Measurements from ENCODE around the gene KPNA6.
"Not testable (repeated sequence)": the region's sequence is repeated elsewhere in the genome, so short reads cannot be mapped to it uniquely, and the experiment has no call there.

Gene KPNA6

DNA sequence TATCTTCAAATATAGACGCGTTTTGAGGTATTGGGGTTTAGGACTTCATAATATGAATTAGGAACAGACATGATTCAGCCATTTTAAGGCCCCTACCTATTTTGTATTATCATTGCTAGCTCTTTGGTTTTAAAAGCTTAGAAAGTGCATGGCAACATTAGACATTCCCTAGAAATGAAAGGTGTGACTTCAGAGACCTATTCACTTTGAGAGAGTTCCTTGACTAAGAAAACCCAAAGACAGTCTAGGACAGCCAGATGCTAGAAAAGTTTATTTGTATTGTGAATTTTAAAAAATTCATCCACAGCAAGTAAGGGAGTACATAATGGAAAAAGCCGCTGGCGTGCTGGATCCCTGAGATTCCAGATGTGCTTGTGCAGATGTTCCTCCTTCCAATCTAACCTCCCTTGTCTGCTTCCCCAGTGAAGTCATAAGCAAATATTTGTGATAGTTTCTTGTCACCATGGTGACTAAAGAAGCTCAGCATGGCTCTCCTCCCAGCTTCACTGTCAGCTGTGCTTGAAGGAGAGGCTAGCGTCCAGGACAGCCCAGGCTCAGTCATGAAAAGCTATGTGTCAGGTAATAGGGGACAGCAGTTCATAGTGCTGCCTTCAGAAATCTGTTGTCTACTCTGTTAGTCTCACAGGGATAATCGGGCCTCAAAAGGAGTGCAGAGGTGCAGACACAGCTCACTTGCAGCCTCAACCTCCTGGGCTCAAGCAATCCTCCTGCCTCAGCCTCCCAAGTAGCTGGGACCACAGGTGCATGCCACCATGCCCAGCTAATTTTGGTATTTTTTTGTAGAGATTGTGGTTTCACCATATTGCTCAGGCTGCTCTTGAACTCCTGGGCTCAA is 34.8 kb downstream of the KPNA6 start:
- DNase-seq (ENCODE audit: low spot score) = peak; percentile 80

DNA sequence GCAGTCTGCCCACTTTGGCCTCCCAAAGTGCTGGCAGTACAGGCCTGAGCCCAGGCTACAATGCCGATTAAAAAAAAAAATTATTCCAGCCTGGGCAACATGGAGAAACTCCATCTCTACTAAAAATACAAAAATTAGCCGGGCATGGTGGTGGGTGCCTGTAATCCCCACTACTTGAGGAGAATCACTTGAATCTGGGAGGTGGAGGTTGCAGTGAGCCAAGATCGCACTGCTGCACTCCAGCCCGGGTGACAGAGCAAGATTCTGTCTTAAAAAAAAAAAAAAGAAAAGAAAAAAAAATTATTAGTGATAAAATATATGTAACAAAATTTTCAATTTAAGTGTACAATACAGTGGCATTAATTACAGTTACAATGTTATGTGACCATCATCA is 35.4 kb downstream of the KPNA6 start:
- DNase-seq (ENCODE audit: low spot score) = not testable (repeated sequence)

DNA sequence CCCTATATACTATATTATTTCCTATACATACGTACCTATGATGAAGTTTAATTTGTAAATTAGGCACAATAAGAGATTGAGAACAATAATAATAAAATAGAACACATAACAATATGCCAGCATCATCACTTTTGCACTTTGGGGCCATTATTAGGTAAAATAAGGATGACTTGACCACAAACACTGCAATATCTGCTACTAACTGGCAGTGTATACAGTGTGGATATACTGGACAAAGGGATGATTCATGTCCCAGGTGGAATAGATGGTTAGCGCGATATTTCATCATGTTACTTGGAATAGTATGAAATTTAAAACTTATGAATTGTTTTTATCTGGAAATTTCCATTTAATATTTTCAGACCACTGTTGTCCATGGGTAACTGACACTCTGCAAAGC is 36.2 kb downstream of the KPNA6 start:
- no peak for DNase-seq (ENCODE audit: low spot score)

DNA sequence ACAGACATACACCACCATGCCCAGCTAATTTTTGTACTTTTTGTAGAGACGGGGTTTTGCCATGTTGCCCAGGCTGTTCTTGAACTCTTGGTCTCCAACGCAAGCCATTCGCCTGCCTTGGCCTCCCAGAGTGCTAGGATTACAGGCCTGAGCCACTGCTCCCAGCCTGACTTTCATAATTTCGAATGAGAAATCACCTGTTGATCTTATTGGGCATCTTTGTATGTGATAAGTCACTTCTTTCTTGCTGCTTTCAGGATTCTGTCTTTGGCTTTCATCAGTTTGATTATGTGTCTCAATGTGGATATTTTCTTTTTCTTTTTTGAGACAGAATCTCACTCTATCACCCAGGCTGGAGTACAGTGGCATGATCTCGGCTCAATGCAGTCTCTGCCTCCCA is 39.9 kb downstream of the KPNA6 start:
- not testable (repeated sequence) for DNase-seq (ENCODE audit: low spot score)

DNA sequence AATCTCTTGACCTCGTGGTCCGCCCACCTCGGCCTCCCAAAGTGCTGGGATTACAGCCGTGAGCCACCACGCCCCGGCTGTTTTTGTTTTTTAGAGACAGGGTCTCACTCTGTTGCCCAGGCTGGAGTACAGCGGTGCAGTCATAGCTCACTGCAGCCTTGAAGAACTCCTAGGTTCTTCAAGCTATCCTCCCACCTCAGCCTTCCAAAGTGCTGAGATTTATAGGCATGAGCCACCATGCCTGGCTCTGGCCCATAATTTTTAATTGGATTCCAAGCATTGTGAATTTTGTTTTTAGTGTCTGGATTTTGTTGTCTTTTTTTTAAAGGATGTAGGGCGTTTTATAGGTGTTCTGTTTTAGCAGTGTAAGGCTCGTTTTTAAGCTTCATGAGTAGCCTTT is 43.0 kb downstream of the KPNA6 start:
- DNase-seq (ENCODE audit: low spot score) = no peak

DNA sequence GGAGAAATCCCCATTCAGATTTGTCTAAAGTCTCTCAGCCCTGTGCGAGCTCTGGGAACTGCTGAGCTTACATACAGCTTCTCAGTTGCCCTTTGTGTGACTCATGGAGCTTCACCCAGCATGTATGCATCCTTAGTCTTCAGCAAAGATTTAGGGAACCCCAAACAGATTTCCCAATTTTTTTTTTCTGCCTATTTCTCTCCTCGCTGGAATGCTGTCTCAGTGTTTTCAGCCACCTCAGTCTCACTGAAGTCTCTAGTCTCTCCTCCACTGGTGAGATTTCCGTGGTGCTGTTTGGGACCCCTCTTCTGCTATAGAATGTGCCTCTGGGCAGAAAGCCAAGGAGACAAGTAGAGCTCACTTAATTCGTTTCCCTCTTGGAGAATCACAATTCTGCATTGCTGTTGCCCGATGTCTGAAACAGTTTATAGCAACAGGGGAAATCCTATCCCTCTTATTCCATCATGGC is 43.5 kb downstream of the KPNA6 start:
- DNase-seq (ENCODE audit: low spot score) = peak; percentile 45

DNA sequence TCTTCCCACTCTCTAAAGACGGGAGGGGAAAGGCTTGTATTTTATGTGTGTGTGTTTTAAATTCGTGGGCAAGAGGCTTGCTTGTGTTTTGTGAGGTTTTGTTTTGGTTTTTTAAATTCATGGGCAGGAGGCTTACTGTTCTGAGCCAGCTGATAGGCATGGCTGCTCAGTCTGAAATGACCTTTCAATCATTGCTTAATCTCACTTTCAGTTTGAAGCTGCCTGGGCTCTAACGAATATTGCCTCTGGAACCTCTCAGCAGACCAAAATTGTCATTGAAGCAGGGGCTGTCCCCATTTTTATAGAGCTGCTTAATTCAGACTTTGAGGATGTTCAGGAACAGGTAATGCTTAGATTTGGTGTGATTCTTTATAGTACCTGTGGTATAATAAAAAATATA is 51.3 kb downstream of the KPNA6 start:
- DNase-seq (ENCODE audit: low spot score) = no peak

DNA sequence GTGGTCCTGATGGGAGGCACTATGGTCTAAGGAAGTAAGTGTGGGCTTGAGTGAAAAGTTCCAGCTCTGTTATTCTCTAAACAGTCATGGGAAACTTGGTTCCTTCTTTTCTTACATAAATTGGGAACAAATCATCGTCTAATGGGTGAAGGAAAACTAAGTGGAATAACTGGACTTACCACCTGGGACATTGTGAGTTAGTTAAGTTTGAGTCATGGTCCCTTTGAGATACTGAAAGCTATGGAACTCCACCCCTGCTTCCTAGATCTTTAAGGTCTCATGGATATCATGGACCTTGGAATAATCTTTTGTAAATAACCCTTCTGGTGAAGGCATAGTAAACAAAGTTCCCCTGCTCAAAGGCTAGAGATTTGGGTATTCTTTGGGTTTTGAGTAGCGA is 55.5 kb downstream of the KPNA6 start:
- no peak for DNase-seq (ENCODE audit: low spot score)

DNA sequence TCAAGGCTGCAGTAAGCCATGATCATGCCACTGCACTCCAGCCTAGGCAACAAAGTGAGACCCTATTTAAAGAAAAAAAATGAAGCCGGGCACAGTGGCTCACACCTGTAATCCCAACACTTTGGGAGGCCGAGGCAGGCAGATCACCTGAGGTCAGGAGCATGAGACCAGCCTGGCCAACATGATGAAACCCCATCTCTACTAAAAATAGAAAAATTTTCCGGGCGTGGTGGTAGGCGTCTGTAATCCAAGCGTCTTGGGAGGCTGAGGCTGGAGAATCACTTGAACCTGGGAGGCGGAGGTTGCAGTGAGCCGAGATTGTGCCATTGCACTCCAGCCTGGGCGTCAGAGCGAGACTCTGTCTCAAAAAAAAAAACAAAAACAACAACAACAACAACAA is 57.8 kb downstream of the KPNA6 start:
- not testable (repeated sequence) for DNase-seq (ENCODE audit: low spot score)

DNA sequence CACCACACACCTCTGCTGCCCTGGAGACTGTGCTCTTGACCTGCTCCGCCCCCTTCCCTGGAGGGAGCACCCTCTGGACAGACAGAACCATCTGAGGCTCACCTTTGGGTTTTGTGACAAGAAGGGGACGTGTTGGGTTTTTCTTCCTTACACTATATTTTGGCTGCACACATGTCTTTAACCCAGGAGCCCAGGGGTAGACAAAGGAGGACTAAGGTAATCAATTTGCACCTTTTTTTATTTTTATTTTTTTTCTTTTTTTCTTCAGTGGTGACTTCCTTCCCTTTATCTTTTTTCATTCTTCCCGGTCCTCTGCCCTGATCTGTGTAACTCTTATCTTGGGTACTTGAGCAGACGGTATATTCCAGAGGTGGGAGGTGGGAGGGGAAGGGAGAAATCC is 63.1 kb downstream of the KPNA6 start:
- DNase-seq (ENCODE audit: low spot score) = no peak

DNA sequence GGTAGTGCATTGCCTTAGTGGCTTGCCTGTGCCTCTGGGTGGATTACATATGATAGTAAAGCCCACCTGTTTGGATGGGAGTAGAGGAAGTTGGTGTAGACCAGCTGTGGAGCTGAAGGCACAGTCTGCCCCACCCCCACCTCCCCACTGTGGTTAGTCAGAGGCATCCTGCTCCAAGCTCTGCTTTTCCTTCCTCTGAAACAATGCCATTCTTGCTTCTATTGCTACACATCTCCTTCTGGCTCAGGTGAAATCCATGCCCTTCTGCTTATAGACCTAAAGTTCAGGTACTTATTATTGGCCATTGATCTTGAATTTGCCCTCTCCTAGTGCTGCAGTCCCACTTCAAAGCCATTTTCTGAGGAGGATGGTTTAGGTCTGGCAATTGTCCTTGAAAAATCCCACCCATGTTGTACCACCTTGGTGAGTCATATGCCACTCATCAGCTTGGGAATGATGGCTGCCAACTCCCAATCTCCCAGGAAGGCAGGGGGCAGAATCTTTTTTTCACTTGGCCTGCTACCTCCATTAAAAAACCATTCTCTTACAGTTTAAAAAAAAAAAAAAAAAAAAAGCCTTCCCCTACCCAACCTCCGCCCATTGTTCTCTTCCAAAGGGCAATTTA is 64.9 kb downstream of the KPNA6 start:
- no peak for DNase-seq (ENCODE audit: low spot score)

DNA sequence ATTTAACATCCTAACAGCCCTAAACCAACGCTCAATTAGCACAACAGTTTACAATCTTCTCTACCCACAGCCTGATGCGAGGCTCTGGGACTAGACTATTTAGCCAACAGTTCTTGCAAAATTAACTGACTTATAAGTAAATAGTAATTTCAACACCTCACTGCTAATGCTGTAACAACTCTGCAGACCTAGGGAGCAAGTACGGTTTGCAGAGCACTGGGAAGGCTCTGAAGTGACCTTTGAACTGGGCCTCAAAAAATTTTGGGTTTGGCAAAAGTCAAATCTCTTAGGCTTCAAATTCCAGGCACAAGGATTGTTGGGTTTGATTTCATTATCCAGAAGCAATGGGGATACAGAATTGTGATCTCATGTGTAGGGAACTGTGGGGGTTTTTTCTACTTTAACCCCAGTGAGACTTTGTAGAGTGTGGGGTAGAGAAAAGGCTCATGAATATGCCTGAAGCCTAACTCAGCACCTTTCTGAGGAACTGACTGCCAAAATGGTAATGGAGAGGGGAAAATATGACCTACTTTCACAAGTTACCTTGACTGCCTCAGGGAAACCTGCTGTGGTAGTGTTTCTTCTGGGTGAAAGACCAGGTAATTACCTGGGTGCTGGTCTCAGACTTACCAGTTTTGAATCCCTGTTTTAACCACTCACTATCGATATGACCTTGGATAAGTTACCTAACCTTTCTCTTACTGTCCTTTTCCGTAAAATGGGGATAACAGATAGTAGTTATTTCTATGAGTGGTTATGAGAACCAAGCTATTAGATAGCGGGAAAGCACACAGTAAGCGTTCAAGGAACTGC is 70.7 kb downstream of the KPNA6 start:
- no peak for DNase-seq (ENCODE audit: low spot score)

DNA sequence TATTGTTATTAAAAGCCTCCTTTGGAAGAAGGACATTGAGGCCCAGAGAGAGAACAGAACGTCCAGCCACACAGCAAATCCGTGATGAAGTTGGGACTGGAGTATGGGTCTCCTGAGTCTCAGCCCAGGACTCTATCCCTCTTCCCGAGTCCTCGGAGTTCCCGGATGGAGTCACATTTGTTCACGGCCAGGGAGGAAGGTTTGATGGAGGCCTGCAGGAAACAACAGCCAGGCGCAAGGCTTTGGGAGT is 71.3 kb downstream of the KPNA6 start:
- no peak for DNase-seq (ENCODE audit: low spot score)

DNA sequence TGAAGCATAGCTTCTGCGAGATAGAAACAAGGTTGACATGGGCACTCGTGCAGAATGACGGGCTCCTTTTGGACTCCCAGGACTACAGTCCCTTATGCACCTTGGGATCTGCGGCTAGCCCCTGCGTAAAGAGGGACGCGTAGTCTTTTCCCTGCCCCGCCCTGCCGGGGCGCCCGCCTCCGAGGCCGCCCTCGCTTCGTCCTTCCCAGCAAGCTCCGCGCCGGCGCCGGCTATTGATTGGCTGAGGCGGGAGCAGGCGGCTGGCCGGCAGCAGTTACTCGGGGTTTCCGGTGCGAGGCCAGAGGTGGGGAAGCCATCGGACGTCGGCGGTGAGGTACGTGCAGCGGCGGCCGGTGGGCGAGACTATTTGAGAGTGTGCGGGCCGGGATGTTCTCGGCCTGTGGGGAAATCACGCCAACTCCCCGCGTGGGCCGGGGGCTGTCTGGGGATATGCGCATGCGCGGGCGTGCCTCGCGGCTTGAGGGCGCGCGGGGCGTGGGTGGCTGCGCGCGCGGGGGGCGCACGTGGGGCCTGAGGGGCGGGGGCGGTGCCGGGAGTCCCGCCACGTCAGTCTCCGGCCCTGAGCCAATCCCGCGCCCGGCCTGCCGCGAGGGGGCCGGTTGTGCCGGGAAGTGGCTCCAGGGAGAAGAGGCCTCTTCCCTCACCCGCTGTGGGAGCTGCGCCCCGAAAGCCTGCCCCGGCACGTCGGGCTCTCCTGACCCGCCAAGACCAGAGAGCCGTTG is 71.8 kb downstream of the KPNA6 start, which contains the start of gene TXLNA:
Gene TXLNA (plus strand): TSS at position 233 of the 743 bp plus-strand sequence. CDS start 671 bp downstream, outside the sequence.
- DNase-seq (ENCODE audit: low spot score) = peak; percentile 97

DNA sequence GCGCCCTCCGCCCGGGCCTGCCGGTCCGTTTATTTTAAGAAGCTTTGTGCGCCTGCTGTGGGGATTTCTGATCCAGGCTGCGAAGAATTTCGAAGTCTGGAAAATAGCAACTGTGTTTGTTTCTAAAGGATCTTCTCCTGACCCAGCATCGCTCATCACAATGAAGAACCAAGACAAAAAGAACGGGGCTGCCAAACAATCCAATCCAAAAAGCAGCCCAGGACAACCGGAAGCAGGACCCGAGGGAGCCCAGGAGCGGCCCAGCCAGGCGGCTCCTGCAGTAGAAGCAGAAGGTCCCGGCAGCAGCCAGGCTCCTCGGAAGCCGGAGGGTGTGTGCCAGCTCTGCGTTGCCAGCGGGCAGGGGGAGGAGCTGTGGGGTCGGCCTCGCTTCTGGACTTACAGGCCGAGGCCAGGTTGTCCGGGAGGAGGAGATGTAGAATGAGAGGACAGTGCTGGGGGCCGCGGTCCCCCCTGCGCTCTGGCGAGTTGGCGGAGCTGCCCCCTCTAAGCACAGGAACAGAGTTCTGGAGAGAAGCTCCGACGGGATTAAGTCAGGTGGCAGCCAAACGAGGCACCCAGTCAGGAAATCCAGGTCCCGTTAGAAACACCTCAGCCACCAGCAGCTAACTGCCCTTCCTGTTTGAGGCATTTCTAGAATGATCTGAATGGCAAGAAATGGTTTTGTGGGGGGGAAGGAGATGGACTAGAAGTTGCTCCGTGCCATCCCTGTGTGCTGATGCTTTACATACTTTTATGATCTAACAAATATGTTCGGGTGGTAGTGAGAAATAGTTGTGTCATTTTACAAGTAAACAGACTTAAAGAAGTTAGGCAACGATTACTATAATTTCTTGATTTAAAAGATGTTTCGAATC is 72.6 kb downstream of the KPNA6 start:
- peak; percentile 64 for DNase-seq (ENCODE audit: low spot score)

DNA sequence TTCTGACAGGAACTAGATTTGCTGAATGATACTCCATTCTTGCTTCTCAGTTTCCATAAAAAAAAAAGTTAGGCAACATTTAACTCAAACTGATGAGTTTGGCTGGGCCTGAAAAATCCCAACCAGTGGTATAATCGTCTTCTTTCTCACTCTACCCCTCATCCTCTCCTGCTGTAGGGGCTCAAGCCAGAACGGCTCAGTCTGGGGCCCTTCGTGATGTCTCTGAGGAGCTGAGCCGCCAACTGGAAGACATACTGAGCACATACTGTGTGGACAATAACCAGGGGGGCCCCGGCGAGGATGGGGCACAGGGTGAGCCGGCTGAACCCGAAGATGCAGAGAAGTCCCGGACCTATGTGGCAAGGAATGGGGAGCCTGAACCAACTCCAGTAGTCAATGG is 73.2 kb downstream of the KPNA6 start:
- no peak for DNase-seq (ENCODE audit: low spot score)

DNA sequence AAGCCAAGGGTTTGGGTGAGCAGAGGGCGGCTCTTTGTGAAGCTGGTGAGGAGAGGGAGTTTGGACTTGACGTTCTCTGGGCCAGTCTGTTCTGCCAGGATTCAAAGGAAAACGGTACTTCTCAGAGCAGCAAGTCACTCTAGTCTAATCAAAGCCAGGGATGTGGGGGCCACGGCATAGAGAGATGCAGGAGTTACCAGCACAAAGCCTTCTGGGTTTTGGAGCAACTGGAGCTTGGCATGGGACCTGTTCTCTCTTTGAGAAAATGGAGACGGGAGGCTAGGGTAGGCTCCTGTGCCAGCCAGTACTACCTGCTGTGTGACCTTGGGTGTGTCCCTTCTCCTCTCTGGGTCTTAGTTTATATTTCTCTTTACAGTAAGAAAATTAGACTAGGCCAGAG is 73.7 kb downstream of the KPNA6 start:
- no peak for DNase-seq (ENCODE audit: low spot score)

DNA sequence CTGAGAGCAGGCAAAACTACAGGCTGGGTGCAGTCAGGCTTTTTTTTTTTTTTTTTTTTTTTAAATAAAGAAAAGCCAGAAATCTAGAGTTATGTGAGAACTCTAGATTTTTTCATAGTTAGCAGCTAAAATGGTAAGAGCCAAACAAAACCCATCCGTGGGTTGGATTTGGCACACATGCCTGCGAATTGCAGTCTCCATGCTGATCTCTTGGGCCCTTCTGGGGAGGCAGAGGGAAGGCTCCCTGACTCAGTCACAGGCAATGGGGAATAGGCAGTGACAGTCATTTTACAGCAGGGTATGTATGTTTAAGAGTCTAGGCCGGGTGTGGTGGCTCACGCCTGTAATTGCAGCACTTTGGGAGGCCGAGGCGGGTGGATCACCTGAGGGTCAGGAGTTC is 74.2 kb downstream of the KPNA6 start:
- DNase-seq (ENCODE audit: low spot score) = no peak

DNA sequence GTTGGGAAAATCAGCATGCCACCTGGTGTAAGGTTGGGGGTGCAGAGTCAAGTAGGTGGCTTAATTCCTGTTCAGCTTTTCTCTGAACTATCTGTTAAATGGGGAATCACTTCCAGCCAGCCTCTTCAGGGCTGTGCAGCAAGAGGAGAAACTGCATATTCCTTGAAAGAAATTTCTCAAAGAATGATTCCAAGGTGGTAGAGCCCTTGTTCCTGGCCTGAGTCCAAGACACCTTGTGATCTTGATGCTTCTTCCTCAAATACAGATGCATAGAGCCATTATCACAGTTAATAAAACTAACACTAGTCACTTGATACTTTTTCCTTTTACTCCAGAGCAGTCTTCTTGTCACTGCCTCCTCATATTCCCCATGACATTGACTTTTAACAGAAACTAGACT is 76.8 kb downstream of the KPNA6 start:
- DNase-seq (ENCODE audit: low spot score) = no peak

DNA sequence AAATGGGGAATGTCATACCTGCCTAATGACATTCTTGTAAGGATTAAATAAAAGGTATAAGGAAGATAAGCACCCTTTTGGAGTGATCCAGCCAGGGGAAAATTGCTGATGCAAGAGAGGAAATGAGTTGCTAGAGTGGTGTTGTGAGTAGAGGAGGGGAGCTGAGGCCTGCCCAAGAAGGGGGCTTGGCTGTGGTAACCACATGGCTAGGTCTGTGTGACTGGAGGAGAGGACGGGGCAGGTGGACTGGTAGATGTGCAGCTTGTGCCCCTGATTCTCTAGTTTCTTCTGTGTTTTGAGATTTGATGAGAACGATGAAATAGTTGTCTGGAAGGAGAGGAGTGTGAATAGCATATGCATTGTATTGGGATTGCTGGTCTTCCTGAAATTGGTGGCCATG is 78.2 kb downstream of the KPNA6 start:
- DNase-seq (ENCODE audit: low spot score) = no peak

DNA sequence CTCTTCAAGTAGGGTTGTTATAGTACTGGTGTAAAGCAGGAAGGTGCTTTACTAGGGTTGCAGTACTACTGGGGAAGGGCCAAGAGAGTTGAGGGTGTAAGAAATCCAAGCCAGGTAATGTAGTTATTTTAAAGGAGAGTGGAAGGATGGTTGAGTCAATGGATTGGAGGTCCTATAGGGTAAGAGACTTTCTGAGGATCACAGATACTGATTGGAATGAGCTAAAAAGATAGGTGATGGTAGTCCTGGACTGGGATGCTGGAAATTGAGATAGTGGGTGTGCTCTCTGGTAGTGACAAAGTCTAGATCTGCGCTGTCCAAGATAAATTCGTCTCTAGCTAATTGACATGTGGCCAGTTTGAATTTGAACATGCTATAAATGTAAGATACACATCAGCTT is 78.6 kb downstream of the KPNA6 start:
- no peak for DNase-seq (ENCODE audit: low spot score)
